ENCODE results near the gene SMIM29. TPM values are rescaled to one million over a fixed set of nuclear protein-coding genes. Genes with fewer than 3 reads are reported as not detected.
A peak's percentile ranks its signal among the peaks of the same experiment; 100 is the strongest.

Gene SMIM29
- total RNA-seq (2014; rRNA removed; shearing (Covaris generic)): 11.2 and 12.4 TPM in 2 replicates
- 37.4 and 66.9 TPM in 2 replicates for polyA plus RNA-seq (2014; cell fraction: nucleus; rRNA removed)

DNA sequence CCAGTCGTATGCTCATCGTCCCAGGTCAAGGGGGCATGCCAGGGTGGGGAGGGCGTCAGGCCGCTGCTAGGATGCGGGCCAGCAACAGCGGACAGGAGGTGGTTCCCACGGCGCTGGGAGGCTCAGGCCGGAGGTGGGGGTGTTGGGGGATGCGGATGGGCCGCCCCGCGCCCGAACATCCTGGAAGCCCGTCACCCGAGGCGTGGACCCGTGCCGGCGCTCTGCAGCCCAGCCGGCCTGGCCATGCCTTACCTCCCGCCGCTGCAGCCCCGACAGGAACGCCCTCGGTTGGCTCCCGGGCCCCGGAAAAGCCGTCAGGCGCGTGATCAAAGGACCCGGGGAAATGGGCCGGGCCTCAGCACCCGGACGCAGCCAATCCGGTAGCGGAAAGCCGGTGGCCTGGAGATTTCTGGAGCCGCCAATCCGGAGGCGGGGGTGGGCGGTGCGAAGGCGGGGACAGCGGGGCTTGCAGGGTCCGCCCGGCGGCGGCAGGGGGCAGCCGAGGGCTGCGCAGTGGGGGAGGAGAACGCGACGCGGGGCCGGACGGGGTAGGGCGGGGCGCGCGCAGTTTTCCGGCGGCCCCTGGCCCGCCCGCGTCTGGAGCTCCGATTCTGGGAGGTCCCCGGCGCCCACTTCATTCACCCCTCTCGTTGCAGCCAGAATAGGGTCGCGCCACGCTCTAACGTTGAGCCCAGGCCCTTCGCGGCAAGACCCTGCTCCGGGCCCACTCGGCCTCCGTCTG lies at the start of gene SMIM29:
Gene SMIM29, minus strand, starts transcription at position 280 of the 742 bp plus-strand sequence. CDS start 1,215 bp downstream, outside the sequence.
- DNase-seq (ENCODE audit: extremely low read depth, low read depth): peak; percentile 90

- DNase-seq (ENCODE audit: extremely low read depth, low read depth): no peak
These were observed 46.9 kb upstream of the SMIM29 start for GRCh38 chr6:34295721-34296120.

DNA sequence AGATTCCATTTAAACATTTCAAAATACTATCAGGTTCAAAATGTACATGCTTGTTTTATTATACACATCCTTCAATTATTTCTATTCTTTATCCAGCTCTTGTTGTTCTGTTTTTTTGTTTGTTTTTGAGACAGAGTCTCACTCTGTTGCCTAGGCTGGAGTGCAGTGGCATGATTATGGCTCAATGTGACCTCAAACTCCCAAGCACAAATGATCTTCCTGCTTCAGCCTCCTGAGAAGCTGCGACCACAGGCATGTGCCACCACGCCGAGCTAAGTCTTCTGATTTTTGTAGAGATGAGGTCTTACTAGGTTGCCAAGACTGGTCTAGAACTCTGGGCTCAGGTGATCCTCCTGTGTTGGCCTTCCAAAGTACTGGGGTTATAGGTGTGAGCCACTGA lies 44.1 kb upstream of the SMIM29 start:
- DNase-seq (ENCODE audit: extremely low read depth, low read depth): no peak

DNA sequence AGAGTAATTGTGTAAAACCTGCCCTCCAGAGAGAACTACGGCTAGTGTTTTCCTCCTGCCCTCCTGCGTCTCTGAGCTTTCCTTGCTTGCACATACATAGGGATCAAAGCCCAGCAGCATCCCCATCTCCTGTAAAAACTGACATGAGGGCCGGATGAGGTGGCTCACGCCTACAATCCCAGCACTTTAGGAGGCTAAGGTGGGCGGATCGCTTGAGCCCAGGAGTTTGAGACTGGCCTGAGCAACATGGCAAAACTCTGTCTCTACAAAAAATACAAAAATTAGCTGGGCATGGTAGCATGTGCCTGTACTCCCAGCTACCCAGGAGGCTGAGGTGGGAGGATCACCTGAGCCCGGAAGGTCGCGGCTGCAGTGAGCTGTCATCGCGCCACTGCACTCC lies 40.3 kb upstream of the SMIM29 start:
- no peak for DNase-seq (ENCODE audit: extremely low read depth, low read depth)

DNA sequence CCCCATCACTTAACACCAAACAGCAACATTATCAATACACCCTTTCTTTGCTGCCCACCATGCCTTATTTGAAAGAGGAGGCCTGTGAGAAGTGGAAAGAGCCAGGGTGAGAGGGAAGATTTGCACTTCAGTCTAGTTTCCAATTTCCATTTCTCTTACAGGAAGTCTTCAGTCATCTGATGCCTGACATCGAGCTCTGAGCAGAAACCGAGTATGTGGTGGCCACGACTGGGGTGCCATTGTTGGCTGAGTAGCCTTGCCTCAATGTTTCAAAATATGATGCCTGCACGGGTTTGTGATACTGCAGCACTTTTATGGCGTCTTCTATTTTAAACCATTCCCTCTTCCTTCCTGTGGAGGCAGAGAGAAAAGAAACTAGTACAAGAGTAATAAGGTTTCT lies 39.8 kb upstream of the SMIM29 start:
- DNase-seq (ENCODE audit: extremely low read depth, low read depth): no peak

DNA sequence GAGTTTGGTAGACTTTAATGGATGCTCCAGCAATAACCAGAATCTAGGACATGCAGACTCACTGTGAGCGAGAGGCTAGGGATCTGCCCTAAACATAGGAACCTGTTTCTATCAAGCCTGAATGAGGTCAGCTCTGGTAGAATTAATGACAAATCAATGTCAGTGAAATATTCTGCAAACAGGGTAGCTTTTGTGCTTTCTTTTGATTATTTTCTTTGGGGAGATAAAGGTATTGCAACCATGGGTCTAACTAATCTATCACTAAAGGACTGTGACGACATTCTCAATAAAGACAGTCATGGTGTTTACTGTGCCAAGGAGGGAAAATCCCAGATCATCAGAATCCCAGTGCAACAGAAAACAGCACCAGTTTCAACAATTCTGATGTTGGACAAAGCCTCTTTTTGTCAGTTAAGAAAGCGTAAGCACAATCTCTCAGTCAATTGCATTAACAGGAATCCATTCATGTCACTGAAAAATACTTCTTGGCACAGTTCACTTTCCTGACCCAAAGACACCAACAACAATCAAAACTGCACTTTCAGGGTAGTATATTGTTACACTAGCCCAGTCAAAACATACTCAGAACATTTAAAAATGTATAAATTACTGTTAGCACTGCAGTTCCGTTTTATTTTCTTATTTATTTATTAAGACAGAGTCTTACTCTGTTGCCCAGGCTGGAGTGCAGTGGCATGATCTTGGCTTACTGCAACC lies 36.8 kb upstream of the SMIM29 start:
- DNase-seq (ENCODE audit: extremely low read depth, low read depth): no peak

DNA sequence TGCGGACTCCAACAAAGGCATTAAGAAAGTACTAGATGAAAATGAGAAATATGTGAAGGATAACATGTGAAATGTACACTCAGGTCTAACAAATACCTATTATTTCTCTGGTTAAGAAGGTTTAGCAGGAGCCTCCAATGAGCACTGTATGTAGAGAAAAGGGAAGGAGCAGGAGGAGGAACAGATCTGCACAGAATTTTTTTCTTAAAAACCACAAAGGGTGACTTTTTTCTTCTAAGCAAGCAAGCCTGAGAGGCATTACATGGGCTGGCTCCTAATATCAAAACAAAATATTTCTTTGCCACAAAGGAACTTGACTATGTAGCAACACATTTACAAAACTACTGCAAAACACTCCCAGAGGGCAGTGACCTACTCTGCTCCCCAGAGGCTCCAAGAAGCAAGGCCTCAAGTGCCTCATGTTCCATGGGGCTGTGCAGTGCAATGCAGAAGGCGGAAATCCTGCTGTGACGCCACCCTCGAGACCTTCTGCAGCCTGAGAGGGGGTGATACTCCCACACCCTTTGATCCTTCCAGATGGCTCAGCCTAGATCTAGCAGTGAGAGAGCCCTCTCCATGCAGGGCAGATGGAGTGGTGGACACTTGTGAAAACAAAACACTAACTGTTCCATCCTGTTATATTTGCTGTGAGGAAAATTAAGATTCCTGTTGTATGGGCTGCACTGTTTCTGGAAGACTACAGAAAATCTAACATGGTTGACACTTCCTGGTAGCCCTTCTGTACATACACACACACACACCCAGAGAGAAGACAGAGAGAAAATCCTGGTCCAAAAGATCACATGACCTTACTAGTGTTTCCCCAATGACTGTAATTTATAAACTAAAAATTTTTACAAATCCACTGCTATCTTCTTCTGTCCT lies 36.0 kb upstream of the SMIM29 start:
- DNase-seq (ENCODE audit: extremely low read depth, low read depth): no peak

- DNase-seq (ENCODE audit: extremely low read depth, low read depth): no peak
These were observed 33.0 kb upstream of the SMIM29 start for GRCh38 chr6:34281702-34282334.

DNA sequence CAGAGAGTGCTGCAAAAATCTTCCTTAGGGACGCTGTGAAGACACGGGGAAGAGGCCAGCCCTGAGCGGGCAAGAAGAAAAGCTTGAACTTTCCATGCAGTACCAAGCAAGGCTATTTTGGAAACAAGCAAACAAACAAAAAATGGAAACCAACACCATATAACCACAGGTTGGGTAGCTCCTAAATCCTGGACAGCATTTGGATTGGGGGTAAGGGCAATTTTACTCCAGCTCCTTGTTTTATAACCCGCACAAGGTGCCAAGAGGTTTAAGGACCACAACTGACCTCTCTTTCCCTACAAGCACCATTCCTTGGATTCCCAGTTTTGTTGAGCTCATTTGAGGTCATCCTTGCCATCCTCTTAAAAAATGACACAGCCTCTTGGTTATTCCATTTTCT lies 31.4 kb upstream of the SMIM29 start:
- DNase-seq (ENCODE audit: extremely low read depth, low read depth): no peak

- no peak for DNase-seq (ENCODE audit: extremely low read depth, low read depth)
These were observed 30.0 kb upstream of the SMIM29 start for GRCh38 chr6:34278833-34279232.

DNA sequence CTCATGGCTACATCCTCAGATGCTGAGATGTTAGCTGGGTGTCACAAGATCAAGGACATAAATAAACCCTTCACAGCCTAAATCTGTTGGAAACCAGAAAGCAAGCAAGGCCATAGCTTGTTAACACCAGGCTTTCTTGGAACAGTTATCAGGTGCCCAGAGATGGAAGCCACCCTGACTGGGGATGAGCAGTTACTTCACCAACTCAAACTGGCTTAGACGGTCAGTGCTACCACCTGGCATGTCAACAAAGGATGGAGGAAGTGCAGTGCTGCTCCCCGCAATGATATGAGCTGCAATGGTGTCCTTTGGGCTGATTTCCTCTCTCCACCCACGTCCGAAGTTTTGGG lies 28.9 kb upstream of the SMIM29 start:
- DNase-seq (ENCODE audit: extremely low read depth, low read depth): no peak

DNA sequence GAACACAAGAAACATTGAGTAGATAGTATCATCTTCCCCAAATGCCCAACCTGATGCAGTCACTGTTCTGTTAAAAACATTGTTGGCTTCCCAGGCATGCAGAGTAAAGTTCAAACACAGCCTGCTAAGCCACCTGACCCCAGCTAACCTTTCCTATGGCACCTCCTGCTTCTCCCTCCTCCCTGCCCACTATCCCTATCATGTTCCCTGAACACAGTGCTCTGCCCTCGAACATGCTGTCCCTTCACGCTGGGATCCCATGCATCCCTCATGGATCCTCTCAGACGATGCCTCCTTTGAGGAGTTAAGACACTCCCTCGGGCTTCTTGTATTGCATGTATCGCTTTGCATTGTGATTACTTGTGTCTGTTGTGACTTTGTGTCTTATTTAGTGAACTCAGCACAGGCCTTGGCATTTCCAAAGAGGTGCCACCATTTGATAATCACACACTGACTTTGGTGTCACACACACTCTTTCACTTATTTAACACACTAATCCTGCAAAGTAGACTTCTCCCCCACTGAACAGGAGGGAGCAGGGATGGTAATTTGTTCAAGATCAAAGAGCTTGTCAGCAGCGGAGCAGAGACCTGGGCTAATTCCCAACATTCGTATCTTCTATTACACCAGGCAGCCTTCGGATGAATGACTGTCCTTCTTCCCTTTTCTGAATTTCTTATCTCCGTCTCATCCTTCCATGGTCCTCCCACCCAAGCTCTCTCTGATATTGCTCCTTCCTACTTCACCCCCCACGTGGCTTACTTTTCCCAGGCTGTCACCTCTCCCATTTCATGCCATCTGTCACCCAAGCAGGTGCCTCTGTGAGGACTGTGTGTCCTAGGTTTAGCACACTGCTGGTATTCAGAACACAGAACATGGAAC lies 28.3 kb upstream of the SMIM29 start:
- no peak for DNase-seq (ENCODE audit: extremely low read depth, low read depth)

GRCh38 chr6:34276191-34276590 lies 27.4 kb upstream of the SMIM29 start:
- DNase-seq (ENCODE audit: extremely low read depth, low read depth): no peak

DNA sequence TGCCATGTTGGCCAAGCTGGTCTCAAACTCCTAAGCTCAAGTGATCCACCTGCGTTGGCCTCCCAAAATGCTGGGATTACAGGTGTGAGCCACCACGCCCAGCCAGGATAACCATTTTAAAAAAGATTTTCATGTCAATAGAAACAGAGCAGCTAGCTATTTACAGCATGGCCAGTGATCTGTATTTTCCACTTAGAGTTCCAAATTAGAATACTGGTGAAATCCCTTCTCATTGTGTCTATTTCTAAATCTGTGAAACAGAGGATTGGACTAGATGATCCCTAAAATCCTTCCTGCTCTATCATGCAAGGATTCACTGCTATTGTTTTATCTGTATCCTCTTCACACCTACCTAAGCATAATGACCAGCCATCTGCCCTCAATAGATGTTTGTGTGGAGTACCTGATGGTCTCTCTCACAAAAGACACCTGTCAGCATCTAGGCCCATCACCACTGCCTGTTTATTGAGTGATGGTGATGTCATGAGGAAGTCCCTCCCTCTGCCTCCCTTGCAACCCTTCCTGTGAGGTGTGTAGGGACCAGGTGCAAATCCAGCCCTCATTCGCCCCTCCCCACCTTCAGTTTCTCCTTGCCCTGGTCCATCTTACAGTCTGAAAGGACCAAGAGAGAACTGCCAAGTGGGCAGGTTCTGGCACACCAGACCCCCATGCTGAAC lies 26.5 kb upstream of the SMIM29 start:
- no peak for DNase-seq (ENCODE audit: extremely low read depth, low read depth)

- no peak for DNase-seq (ENCODE audit: extremely low read depth, low read depth)
These were observed 25.3 kb upstream of the SMIM29 start for GRCh38 chr6:34274129-34274528.

- no peak for DNase-seq (ENCODE audit: extremely low read depth, low read depth)
These were observed 24.5 kb upstream of the SMIM29 start for GRCh38 chr6:34273242-34273805.

DNA sequence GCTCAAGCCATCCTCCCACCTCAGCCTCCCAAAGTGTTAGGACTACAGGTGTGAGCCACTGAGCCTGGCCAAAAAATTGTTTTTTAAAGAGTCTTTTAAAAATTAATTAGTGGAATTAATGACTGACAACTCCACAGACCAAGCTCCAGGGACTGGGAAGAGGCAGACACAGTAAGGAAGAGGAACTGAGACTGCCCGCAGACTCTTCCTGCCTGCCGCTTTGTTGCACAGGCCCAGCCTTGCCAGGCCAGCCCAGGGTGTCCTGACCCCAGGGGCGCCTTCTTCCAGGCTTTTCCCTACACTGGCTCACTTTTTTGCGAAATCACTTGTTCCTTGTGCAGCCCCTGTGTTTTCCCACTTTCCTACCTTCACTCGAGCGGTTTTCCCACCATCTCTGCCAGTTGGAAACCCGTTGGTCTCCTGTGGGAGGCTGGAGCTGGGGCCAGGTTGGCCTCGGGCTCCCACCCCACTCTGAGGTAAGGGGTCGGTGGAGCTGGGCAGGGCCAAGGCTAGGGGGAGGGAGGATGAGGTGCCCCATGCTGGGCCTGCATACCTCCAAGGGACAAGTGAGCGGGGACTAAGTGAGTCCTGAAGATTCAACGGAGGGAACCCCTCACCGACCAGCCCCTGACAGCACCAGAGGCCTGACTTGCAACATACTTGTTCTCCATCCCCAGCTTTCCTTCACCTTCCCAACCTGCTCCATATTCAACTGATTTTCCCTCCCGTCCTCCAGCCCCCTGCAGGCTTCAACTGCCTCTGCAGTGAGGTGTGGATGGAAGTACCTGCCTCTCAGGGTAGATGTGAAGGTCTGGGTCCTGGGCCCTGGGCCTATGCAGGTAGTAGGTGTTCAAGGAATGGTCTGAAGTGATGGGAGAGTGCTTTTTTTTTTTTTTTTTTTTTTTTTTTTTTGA lies 23.5 kb upstream of the SMIM29 start:
- no peak for DNase-seq (ENCODE audit: extremely low read depth, low read depth)

All from NCI-H460 (cell line).